Activated T-cell treated with anti-CD3 and anti-CD28 coated beads for 48 hours (primary cell): ENCODE measurements around the gene VTI1A.
"Not testable (repeated sequence)": the region's sequence is repeated elsewhere in the genome, so short reads cannot be mapped to it uniquely, and the experiment has no call there.

Source experiments
- DNase-seq: peaks from one replicate; pipeline ENCODE4 v3.0.0-alpha.2; 2020; ENCODE audit warnings: low read depth

Gene VTI1A

DNA sequence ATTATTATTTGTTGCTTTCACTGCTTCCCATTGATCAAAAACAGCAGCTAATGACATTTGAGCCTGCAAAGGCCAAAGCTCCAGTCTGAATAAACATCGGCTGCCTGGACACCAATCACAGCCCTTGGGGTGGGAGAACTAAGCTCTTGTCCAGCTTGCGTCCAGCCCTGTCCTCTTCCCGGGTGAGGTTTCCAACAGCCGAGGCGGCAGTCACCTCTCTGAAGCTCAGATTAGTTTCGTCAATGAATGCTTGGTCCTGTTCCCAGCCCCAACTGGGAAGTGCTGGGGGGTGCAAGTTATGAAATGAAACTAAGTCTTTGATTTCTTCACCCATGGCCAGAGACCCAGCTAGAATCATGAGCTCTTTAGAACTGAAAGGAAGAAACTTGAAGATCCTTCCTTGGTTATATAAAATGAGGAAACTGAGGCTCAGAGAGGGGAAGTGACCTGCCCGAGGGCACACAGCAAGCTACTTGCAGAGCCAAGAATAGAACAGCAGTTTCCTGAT lies 389.0 kb downstream of the VTI1A start:
- no peak for DNase-seq

DNA sequence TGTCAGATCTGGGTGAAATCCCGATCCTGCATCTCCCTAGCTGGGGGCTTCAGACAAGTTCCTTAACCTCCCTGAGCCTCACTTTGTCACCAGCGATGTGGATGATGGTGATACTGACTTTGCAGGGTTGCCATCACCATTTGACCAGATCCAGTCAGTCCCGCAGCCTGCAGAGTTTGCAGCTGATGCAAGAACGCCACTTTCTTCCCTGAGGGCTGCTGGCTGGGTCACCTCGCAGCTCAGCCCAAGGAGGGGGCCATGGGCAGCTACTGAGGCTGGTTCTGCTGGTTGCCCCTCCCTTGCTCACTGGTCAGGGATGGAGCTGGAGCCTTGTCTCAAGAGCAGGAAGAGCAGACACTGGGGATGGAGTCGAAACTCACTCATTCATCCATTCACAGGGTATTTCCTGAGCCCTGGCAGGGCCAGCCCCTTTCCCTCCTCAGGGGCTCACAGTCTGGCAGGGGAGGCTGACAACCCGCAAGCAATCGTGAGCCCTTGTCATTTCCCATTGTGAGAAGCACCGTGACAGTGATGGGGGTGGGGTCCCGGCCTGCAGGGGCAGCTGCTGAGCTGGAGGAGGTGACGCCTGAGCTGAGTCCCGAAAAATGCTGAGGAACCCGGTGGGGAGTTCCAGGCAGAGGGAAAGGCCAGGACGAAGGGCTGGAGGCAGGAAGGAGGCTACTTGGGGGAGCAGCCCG lies 391.9 kb downstream of the VTI1A start:
- no peak for DNase-seq

DNA sequence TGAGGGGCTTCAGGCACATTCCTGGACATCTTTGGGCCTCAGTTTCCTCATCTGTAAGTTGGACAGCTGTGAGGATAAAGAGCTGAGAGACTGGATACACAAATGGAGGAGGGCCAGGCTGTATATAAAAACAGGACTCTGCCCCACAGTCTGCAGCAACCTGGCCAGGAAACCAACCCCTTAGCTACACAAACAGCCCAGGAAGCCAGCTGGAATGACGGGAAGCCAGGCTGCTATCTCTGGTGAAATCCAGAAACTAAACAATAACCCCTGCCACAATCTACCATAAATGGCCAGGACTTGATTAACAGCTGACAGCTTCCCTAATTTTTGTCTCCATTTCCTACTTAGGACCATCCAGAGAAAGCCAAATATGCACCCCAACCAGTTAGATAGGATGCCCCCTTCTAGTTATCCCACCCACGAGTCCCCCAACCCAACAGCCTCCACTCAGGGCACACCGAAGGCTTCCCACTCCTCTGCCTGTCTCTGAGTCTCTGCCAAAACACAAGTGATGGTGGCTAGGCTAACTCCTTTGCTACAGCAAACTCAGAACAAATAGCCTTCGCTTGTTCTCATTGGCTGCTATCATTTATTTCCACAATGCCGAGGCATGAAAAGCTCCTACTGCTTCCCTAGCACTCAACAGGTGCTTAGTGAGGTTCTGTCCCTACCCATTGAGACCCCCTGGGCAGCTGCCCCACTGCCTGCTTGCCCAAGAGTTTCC lies 393.1 kb downstream of the VTI1A start:
- DNase-seq = no peak

DNA sequence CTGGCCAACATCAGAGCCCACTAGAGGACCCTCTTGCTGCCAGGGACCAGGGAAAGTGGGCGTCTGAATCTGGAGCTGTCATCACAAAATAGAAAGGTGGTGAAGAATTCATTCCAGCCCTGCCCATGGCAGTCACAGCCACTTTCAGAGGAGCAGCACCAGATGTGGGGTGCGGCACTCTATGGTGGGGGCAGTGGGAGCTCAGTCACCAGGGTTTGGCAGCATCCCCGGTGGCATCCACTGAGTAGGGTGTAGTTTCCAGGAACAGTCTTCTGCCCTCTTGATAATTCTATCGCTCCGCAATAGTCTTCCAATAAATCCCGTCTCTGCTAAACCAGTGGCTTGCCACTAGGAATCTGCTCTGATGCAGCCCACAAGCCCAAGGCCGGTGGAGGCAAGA lies 394.5 kb downstream of the VTI1A start:
- DNase-seq = no peak

DNA sequence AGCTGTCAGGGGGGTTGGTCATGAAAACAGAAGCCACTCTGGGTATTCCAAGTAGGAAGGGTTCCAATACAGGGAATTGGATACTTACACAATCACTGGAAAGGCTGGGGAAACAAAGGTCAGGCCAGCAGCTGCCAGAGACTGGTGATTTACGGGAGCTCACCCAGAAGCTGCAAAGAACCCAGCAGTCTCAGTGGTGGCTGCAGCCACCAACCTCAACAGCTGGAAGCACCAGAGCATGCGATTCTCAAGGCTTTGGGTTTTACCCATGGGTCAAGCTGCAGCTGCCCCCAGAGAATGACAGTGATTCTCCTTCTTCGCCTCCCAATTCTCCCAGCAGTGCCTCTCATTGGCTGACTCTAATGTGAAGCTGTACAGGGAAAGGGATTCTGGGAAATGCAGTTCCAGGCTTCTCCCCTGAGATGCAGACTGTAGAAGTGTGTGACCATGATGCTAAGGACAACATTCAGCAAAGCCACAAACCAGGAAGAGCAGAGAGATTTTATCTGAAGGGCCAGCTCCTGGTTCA lies 395.9 kb downstream of the VTI1A start:
- DNase-seq = no peak

DNA sequence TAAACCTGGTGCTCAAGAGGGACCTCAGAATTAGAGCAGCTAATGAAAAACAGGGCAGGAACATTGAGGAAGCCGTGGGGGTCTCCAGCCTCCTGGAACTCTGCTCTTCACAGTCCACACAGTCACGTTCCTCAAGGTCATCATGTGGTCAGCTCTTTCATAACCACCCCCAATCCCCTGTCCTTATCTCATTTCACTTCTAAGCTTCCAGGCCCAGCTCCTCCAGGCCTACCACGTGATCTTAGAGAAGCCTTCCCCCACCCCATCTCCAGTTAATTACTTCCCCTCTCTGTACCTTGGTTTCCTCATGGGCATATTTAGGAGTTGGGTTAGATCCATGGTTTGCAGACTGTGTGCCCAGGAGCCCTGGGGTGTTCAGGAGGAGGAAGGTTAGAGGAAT lies 396.6 kb downstream of the VTI1A start:
- DNase-seq = no peak

DNA sequence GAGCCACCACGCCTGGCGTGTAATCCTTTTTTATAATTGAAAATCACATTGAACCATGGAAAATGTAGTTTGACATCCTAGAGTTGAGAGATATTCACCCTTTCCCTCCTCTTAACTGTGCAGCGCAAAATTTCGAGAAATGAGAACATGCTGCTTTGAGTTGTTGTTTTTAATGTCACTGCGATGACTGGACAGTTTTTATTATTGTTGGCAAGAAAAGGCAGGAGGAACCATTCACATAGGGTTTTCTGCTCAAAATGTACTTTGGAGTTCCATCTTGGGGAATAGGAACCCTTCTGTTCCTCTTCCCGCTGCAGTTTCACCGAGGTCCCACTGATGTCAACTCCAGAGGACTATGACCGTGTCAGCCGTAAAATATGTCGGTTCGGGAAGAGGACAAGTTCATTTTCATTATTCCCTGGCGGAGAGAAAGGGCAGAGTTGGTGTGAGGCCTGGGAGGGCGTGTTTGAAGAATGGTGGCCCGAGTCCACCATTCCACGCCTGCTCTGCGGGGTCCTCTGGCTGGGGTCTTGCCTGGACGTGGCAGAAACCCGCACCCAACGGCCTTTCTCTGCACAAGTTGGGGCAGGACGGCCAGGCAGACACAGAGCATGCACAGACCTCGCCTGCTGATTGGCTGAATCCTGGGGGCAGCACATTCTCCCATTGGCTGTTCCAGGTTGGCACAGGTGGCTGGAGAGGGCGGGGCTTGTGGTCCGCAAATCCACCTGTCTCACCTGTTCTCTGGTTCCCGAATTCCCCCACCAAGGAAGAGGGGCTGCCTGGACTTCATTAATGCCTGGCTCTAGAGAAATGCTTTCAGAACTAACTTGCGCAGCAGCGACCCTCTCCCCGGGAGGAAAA lies 397.9 kb downstream of the VTI1A start:
- no peak for DNase-seq

DNA sequence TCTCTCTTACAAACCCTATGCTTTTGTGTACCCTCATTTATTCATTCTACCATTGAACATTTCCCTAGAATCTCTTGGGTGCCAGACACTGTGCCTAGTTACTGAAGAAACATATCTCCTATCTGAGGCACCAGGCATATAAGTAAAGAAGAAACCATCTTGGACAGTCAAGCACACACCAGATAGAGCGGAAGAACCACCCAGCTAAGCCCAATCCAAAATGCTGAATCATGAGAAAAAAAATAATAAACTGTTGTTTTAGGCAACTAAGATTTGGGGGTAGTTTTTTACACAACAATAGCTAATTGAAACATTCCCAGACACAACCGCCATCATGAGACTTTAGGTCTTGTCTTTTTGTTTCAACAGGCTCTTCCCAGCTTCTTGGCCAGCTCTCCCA lies 400.8 kb downstream of the VTI1A start:
- DNase-seq = no peak

DNA sequence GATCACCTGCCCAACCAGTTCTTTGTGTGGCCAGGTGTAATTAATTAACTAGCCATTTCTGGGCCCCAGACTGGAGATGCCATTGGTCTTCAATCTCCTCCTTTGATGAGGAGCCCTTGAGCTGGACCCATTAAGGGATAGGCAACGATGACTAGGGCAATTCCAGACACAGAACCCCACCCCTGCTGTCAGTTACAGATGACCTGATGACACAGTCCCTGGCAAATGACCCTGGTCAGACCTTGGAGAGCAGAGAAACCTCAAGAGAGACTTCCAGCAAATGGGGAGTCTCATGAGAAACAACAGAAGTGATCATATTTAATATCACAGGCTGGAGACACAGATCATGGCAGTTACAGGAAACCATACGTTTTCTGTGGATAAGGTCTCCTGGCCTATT lies 401.2 kb downstream of the VTI1A start:
- DNase-seq = no peak

DNA sequence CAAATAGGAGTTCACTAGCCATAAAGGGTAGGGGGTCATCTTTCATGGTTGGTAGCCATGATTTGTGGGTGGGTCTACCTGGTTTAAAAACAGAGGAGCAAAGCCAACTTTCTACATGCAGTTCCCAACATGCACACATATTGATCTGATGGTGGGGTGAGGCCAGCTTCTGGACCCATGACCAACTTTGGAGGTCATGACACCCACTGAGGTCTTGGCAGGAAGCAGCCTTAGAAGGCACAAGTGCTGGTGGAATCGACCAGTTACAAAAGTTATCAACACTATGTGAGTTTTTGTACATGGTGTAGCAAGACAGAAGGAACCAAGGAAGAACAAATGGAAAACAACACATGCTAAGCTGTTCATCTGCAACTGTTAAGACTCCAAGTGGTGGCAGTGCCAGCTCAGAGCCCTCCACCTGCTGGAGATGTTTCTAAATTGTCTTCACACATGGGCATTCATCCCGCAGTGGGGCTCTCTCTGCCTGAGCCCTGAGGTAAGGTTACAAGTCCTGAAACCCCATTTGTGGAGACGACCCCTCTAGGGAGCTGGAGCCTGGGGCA lies 401.9 kb downstream of the VTI1A start:
- DNase-seq = no peak

DNA sequence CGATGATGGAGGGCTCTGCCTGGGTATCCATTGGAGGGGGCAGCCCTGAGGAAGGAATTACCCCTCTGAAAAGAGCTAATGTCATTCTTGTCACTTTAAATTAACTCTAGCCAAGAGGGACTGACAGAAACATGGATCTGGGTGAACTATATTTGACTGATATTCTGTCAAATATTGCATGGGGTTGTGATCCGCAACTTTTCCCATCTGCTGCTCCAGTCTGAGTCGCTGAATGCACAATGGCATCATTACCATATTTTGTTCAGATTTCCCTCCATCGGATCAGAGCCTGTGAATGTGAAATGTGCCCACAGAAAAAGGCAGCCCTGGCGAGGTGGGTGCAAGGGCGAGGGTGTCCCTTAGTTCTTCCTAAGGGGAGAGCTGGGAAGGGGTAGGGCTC lies 402.5 kb downstream of the VTI1A start:
- no peak for DNase-seq

DNA sequence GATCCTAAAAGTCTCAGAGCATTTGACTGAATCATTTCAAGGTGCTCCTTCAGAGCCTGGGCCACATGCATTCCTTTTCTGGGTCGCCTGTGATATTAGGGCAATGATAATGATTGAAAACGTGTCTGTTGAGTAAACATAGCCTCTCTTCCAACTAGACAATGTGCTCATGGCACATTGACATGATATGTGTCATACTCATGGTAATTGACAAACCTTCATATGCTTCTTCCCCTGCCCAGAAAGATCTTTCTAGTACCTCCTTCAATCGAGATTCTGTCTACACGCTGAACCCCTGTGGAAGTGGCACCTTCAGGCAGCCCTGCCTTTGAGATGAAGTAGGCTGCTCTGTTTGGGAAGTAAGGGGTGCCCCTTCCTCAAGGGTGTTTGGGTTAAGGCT lies 404.2 kb downstream of the VTI1A start:
- no peak for DNase-seq

DNA sequence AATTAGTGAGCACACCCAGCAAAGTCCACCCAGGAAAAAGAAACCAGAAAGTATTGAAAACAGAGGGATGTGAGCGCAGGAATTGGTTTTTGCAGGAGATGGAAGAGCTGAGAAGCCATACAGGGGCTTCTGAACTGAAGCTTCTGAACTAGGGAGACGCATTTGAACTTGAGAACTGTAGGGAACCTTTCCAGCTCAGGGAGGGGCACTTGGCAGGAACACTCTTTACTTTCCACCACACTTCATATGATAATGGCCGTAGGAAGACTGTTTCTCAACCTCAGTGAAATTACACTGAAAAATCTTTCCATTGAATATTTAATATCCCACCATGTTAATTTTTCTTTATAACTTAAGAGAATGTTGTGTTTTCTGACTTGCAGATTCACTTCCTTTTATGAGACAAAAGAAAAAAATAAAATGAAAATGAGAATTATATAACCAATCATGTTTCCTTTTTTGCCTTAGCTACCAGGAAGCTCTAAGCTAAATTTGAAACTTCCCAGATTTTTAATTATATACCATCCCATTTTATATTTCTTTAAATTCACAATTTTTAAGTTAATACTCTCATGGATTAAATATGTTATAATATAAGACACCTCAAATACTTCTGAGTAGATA lies 404.7 kb downstream of the VTI1A start:
- DNase-seq = no peak

DNA sequence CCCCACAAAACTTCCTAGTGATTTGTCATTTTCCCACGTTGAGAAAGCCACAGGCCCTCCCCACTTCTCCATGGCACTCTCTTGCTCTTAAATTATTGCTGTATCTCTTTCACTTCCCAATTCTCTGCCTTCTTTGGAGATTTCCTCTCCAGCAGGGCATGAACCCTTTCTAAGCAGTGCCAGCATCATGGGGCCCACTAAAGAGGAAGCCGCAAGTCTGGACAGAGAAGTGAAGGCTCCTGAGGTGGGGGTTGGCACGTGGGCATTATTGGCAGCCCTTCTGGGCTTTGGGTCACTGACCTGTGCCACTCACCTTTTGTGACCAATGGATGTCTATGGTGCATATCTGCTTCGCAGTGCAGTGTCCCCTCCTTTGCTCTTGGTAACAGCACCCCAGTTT lies 405.3 kb downstream of the VTI1A start:
- no peak for DNase-seq

DNA sequence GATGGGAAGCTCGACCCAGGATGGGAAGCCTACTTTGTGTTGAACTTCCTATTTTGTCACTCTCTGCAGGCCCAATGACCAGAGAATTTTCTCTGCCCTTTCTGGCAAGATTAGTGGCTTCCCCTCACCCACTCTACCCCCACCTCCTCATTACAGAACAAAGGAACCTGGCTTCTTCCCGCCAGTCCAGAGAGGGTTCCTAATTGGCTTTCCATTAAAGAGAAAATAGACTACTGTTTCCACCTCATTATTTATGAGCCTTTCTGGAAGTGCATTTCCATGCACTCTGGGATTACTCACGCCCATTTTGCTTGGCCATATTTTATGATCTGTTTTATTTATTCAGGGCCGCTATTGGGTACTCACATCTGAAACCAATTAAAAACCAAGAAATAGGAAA lies 408.1 kb downstream of the VTI1A start:
- no peak for DNase-seq

DNA sequence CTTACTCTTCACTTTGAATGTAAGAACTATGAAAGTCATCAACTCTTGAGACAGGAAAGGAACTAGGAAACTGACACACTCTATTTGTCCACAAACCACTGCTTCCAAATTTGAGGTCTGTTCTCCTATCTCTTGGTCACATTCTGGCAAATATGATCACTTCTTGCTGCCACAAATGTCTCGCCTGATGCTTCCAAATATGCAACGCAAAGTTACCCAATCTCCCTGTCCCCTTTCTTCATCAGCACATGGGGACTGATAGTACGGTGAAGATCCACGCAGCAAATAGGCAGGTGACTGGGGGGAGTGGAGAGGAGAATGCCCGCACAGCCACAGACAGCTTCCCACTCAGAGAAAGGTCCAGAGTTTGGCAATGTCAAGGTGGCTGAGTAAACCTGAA lies 410.5 kb downstream of the VTI1A start:
- no peak for DNase-seq

DNA sequence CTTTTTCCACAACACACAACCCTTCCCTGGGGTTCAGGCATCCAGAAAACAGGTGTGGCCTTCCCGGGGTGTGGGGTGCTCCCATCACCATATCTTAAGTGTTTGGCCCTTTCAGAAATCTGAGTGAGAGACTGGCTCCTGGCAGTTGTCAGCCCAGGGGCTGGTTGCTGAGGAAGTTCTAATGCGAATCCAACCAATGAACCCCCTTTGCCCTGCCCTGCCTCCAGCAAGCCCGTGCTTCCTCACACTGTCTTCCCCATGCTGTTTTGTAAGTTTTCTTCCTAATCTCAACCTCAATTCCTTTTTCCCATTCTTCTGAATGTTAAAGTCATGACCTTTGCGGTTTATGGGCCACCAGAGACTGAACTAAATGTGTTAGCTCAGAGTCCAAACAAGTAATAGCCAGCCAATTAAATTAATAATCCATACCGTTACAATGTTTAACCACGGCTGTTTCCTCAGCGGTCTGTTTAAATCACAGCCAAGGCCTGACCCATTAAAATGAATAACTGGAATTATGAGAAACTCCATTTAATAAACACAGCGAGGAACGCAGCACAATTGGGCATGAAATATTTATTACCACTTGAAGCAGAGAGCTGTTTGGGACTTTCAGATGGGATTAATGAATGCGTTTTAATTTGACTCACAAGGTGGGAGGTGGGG lies 412.1 kb downstream of the VTI1A start:
- no peak for DNase-seq

DNA sequence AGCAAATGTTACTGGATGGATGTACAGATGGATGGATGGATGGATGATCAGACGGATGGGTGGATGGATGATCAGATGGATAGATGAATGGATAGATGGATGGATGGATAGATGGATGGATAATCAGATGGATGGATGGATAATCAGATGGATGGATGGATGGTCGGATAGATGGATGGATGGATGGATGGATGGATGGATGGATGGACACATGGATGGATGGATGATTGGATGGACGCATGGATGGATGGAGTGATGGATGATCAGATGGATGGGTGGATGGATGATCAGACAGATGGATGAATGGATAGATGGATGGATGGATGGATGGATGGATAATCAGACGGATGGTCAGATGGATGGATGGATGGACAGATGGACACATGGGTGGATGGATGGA lies 412.8 kb downstream of the VTI1A start:
- DNase-seq = no peak

DNA sequence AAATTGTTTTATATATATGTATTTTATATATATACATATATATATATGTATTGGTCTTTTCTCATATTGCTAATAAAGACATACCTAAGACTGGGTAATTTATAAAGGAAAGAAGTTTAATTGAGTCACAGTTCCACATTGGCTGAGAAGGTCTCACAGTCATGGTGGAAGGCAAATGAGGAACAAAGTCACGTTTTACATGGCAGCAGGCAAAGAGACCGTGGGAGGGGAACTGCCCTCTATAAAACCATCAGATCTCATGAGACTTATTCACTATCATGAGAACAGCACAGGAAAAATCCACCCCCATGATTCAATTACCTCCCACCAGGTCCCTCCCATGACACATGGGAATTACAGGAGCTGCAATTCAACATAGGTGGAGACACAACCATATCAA lies 416.4 kb downstream of the VTI1A start:
- not testable (repeated sequence) for DNase-seq
